ENCODE measurements around the gene OR2AT4.
"Not testable (repeated sequence)": the region's sequence is repeated elsewhere in the genome, so short reads cannot be mapped to it uniquely, and the experiment has no call there.

- not testable (repeated sequence) for TF ChIP-seq POLR2A, CTCF (IDR thresholded peaks at IDR 0.05)
Measured at GRCh38 chr11:75046668-75047067, 50.0 kb downstream of the OR2AT4 start.

All from heart left ventricle (tissue), 13 donors.